22Rv1 (cell line): Measurements from ENCODE around the gene GFOD1.

Experiments
- ZFX ChIP-seq: fragments of 450-650 bp; IDR thresholded peaks from 2 replicates; pipeline ENCODE4 v1.6.1; 2017; ENCODE audit warnings: antibody characterized with exemption, borderline replicate concordance
- TF ChIP-seq, protein P1 (sequence below): fragments of 450-650 bp; IDR thresholded peaks from 2 replicates; pipeline ENCODE4 v1.5.1; 2017; ENCODE audit warnings: mild to moderate bottlenecking

GRCh38 chr6:13402711-13403110, 84.7 kb downstream of the GFOD1 start:
- TF ChIP-seq, protein P1, sequence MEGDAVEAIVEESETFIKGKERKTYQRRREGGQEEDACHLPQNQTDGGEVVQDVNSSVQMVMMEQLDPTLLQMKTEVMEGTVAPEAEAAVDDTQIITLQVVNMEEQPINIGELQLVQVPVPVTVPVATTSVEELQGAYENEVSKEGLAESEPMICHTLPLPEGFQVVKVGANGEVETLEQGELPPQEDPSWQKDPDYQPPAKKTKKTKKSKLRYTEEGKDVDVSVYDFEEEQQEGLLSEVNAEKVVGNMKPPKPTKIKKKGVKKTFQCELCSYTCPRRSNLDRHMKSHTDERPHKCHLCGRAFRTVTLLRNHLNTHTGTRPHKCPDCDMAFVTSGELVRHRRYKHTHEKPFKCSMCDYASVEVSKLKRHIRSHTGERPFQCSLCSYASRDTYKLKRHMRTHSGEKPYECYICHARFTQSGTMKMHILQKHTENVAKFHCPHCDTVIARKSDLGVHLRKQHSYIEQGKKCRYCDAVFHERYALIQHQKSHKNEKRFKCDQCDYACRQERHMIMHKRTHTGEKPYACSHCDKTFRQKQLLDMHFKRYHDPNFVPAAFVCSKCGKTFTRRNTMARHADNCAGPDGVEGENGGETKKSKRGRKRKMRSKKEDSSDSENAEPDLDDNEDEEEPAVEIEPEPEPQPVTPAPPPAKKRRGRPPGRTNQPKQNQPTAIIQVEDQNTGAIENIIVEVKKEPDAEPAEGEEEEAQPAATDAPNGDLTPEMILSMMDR: no peak
- TF ChIP-seq ZFX: no peak
